Right atrium auricular region (tissue), 2 donors: Measurements from ENCODE around the gene GALNT13. TPM values are rescaled to one million over a fixed set of nuclear protein-coding genes. Genes with fewer than 3 reads are reported as not detected.

Source experiments
- DNase-seq: peaks from one replicate; pipeline ENCODE4 v3.0.0-alpha.2; 2019; ENCODE audit warnings: low spot score
- H3K27ac ChIP-seq, 2 donors: fragments of 200-600 bp; sonication (generic); 1 replicate in 1 of 2; 2 replicates in 1 of 2; pipeline ENCODE4 v1.5.1; 2016 to 2019
- H3K27me3 ChIP-seq, 2 donors: fragments of 200-600 bp; sonication (generic); one replicate each; pipeline versions ENCODE4 v1.5.1 to v1.6.0; 2017 to 2019
- H3K36me3 ChIP-seq: fragments of 200-600 bp; sonication (generic); one replicate; pipeline ENCODE4 v1.5.1; 2016
- H3K4me1 ChIP-seq, 2 donors: fragments of 200-600 bp; sonication (generic); one replicate each; pipeline versions ENCODE4 v1.5.1 to v1.6.0; 2017 to 2019
- H3K4me3 ChIP-seq, 2 donors: fragments of 200-600 bp; sonication (generic); 1 replicate in 1 of 2; 2 replicates in 1 of 2; pipeline ENCODE4 v1.5.1; 2017 to 2019; ENCODE audit warnings: mild to moderate bottlenecking in 1 of 2, moderate library complexity in 1 of 2
- H3K9me3 ChIP-seq, 2 donors: fragments of 200-600 bp; sonication (generic); one replicate each; pipeline ENCODE4 v1.5.1; 2019
- total RNA-seq, 2 donors: library from RNA; depleted of rRNA; stranded (reverse); fragments of >200 nt; gene quantifications; one replicate each; pipeline ENCODE4 v1.1.0, GENCODE V29; 2016
- TF ChIP-seq, protein P1 (sequence below), 2 donors: fragments of 200-600 bp; sonication (generic); IDR thresholded peaks; one replicate each; pipeline ENCODE4 v1.5.1; 2019; ENCODE audit warnings: antibody characterized with exemption in 2 of 2

GALNT13 gene
- total RNA-seq, 2 donors from 2014 or later = 0.55 to 2.2 TPM

DNA sequence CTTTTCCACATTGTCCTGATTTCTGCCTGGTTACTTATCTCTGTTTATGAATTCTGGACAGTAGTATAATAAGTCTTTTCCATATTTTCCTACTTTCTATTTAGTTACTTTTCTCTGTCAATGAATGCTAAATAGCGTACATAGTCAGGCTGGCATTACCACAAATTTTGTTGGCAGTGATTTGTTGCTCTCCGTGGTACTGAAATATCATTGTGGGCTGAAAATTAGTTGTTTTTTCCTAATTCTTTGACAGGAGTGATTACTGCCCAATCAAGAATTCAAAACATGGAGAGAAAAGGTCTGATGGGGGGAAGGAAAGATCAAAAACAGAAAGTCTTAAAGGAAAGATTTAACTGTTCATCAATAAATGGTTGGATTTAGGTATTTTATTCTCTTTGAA, 7.7 kb upstream of the GALNT13 start:
- TF ChIP-seq, protein P1, sequence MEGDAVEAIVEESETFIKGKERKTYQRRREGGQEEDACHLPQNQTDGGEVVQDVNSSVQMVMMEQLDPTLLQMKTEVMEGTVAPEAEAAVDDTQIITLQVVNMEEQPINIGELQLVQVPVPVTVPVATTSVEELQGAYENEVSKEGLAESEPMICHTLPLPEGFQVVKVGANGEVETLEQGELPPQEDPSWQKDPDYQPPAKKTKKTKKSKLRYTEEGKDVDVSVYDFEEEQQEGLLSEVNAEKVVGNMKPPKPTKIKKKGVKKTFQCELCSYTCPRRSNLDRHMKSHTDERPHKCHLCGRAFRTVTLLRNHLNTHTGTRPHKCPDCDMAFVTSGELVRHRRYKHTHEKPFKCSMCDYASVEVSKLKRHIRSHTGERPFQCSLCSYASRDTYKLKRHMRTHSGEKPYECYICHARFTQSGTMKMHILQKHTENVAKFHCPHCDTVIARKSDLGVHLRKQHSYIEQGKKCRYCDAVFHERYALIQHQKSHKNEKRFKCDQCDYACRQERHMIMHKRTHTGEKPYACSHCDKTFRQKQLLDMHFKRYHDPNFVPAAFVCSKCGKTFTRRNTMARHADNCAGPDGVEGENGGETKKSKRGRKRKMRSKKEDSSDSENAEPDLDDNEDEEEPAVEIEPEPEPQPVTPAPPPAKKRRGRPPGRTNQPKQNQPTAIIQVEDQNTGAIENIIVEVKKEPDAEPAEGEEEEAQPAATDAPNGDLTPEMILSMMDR (IDR thresholded peaks at IDR 0.05) = no peak
- no peaks in the 10 kb centered on the region for H3K27me3 ChIP-seq
- no peak for DNase-seq
- H3K27ac ChIP-seq = no peak overlapping the region
- no peaks in the 10 kb centered on the region for H3K4me1 ChIP-seq
- no peak overlapping the region for H3K4me3 ChIP-seq
- no peaks in the 10 kb centered on the region for H3K9me3 ChIP-seq
- no peaks in the 10 kb centered on the region for H3K36me3 ChIP-seq

DNA sequence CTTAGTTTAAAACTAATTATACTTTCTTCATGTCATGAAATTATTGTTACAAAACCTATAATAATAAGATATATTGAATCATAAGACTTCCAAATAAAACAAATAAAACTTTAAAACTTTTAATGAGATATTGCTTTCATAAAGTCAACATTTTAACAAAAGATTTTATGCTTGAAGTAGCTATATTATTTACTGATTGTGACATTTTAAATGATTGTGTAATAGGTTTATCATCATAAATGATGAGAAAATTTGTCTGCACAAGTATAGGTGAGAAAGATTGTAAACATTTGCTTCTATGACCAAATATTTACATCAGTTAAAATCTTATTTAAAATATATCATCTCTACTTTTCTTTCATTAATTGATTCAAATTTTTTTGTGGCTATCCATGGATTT, 5.1 kb upstream of the GALNT13 start:
- DNase-seq = no peak
- no peak overlapping the region for H3K27ac ChIP-seq
- H3K9me3 ChIP-seq = no peaks in the 10 kb centered on the region
- no peak overlapping the region for H3K4me3 ChIP-seq
- TF ChIP-seq, protein P1 (IDR thresholded peaks at IDR 0.05) = no peak
- H3K4me1 ChIP-seq = no peaks in the 10 kb centered on the region
- H3K27me3 ChIP-seq = no peaks in the 10 kb centered on the region
- no peaks in the 10 kb centered on the region for H3K36me3 ChIP-seq

DNA sequence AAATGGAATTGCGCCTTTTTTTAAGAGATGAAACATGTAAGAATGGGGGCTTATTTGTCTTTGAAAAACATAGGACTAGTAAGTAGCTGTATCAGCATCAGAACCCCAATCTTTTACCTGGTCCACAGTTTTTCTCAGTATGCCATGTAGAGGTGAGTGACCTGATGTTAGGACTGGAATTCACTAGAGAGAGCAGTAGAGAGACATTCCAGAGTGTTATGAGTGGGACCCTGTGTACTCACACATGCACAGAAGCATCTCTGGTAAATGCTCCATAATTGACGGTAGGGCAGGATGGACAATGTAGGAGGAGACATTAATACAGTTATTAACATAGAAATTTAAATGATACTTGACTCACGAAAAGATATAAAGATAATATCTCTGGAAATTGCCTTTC, 1.4 kb upstream of the GALNT13 start:
- no peak overlapping the region for H3K4me3 ChIP-seq
- DNase-seq = no peak
- H3K9me3 ChIP-seq = no peaks in the 10 kb centered on the region
- no peaks in the 10 kb centered on the region for H3K36me3 ChIP-seq
- TF ChIP-seq, protein P1 (IDR thresholded peaks at IDR 0.05) = no peak
- no peak overlapping the region for H3K27ac ChIP-seq
- H3K27me3 ChIP-seq = no peaks in the 10 kb centered on the region
- no peaks in the 10 kb centered on the region for H3K4me1 ChIP-seq

DNA sequence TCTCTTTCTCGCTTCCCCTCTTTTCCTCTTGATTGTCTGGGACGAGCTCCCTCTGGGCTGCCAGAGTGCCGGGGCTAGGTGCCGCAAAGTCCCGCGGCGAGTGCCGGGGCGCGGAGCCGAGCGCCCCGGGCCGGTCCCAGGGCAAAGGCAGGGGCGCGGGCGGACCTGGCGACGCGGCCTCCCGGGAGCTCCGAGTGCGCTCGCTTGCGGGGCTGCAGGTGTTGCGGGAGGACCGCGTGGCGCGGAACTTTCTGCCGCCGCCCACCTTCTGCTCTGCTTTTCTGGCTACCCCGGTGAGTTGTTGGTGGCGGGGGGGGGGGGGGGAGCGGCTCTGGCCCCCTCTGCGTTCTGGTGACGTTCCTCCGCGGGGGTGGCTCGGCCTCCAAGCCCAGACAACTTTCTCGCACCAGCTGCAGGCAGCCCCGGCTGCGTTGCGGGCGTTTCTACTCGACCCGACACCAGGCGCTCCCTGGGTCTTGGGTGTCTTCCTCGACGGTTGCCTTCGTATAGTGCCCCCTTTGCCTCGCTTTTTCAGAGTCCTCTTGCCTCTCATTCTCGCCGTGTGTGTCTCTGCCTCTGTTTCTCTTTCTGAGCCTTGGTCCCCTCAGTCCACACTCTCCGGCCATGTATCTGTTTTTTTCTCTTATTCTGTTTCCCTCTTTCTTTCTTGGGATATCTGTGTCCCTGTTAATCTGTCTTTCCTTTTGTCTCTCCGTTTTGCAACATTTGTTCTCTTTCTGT, 759 bp downstream of the GALNT13 start:
- H3K27me3 ChIP-seq = peaks cover 0 to 4% of the 10 kb centered on the region in 2 donors
- H3K4me1 ChIP-seq = no peaks in the 10 kb centered on the region
- TF ChIP-seq, protein P1 (IDR thresholded peaks at IDR 0.05) = no peak
- H3K9me3 ChIP-seq = no peaks in the 10 kb centered on the region
- DNase-seq = no peak
- H3K27ac ChIP-seq = no peak overlapping the region
- H3K36me3 ChIP-seq = no peaks in the 10 kb centered on the region
- peak overlapping the region in 1 of 2 donors; percentile 35 for H3K4me3 ChIP-seq

DNA sequence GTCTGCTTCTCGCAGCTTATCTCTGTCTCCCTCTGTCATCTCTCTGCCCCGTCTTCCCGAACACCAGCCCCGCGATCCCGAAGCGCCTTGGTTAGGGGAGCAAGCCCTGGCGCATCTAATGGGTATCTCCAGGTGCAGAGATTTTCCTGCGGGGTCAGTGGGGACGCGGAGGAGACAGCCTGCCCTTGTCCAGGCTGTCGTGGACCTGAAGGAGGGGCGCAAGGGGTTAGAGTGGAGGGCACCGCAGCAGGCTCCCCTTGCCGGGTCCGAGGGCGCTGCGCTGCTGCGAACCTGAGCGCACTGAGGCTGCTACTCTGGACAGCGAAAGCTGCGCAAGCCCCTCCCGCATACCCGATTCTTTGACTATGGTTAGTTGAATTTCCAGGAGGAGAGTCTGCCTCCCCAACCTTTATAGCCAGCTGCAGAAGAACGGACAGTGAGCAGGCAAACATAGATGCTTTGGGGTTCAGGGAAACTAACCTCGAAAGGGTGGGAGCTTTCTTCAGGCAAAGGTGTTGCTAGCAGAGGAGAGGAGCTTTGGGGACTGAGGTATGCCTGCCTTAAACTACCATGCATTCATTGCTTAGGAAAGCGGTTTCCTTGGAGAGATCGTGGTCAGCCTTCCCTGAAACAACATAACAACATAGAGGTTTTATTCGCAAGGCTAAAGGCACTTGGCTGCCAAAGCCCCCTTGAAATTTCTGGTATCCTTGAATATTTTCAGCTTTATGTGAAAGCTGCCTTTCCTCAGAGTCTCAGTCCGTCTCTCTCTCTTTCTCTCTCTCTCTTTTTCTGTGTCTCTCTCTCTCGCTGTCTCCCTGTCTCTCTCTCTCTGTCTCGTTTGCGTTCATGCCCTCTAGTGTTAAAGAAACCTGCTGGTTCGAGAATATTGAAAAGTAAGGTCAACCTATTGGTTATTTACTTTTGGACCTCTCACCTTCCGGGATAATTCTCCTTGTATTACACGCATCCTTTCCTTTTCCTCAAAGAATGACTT, 1.6 kb downstream of the GALNT13 start:
- no peak for DNase-seq
- TF ChIP-seq, protein P1 (IDR thresholded peaks at IDR 0.05) = no peak
- H3K36me3 ChIP-seq = no peaks in the 10 kb centered on the region
- H3K27ac ChIP-seq = no peak overlapping the region
- H3K27me3 ChIP-seq = peaks cover 0 to 4% of the 10 kb centered on the region in 2 donors
- H3K9me3 ChIP-seq = no peaks in the 10 kb centered on the region
- H3K4me3 ChIP-seq = no peak overlapping the region
- H3K4me1 ChIP-seq = no peaks in the 10 kb centered on the region
